GM12891 (cell line): ENCODE results near the gene ST7.

Experiments used
- POLR2A ChIP-seq: IDR thresholded peaks from 2 replicates; pipeline ENCODE4 v1.6.1; 2011; ENCODE audit warnings: low read depth, low read length, control low read depth
- SPI1 ChIP-seq: IDR thresholded peaks from 2 replicates; pipeline ENCODE4 v1.6.1; 2011; ENCODE audit warnings: low read depth, low read length, control low read depth

DNA sequence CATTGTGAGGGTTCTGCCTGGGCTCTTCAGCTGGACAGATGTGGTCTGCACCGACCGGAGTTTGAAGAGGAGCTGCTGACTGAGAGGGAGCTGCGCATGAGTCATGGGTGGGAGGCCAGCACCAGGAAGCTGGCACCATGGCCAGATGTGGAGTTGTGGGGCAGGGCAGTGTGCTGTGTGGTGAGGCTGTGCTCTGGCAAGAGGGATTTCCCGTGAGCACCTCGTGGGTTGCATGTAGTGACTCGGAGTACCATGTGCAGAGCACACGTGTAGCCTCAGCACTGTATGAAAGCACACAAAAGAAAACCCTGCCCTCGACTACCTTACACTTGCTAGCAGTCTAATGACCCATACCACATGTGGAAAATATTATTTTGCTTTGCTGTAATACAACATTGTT lies 266.2 kb downstream of the ST7 start:
- no peak for TF ChIP-seq POLR2A
- no peak for TF ChIP-seq SPI1
